CD1c-positive myeloid dendritic cell (primary cell): ENCODE measurements around the gene ZNF302.
A peak's percentile ranks its signal among the peaks of the same experiment; 100 is the strongest.

Experiments used
- DNase-seq: peaks from one replicate; pipeline ENCODE4 v3.0.0-alpha.2; 2016; ENCODE audit errors: extremely low spot score

ZNF302 gene

DNA sequence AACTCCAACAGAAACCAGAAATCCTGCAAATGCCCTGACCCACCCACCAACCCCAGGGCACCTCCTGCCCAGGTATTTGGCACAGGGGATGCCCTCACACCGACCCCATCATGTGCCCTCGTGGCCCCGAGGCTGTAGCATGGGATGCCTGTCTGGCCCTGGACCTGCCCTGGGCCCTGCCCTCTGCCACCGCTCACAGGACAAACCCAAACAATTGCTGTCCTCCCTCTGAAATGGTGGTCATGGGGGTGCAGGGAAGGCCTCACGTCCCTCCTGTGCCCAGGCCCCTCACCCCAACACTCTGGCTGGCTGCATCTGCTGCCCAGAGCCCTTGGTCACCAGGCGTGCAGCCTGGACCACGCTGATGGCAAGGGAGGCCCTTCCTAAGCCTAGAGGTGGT lies 54.5 kb downstream of the ZNF302 start:
- no peak for DNase-seq

DNA sequence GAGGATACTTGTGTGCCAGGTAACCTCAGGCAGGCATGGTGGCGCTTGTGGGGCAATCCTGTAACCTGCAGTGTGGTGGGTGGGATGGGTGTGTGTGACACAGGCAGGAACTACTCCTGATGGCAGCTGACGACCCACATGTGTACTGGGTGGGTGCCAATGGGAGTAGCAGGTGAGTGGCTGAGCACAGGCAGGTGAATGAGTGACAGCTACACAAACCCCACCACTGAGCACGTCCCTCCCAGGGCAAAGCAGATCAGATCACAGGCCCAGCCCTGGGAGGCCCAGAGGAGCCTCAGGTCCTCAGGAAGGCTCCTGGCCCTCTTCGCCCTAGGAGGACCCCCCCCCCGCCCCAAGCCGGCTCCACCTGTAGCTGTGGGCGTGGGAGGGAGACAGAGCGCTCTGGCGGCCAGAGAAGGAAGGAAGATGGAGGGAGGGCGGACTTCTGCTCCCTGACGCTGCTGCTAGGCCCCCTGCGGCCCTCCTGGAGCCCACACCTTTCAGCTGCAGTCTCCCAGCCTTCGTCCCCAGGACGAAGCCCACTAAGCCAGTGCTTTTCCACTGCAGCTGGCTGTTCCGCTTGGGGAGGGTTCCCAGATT lies 55.2 kb downstream of the ZNF302 start:
- DNase-seq = no peak

DNA sequence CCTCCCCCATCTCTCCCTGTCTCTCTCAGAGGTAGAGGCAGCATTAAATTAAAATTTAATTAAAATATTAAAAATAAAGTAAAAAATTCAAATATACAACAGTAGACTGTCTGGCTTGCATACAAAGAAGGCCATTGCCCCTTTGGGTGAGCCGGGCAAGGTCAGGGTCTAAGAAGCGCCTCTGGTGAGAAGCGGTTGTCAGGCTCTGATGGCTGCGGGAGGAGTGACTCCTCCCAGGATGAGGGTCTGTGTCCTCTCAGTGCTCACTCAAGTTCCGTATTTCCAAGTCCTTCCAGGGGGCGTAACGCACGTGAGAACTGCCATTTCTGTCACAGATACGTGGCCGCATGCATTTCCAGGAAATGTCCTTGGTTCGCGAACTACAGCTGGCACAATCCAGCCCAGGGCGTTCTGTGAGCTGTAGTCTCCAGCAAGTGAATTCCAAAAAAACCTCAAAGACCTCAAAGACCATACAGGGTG lies 55.8 kb downstream of the ZNF302 start:
- DNase-seq = peak; percentile 79

DNA sequence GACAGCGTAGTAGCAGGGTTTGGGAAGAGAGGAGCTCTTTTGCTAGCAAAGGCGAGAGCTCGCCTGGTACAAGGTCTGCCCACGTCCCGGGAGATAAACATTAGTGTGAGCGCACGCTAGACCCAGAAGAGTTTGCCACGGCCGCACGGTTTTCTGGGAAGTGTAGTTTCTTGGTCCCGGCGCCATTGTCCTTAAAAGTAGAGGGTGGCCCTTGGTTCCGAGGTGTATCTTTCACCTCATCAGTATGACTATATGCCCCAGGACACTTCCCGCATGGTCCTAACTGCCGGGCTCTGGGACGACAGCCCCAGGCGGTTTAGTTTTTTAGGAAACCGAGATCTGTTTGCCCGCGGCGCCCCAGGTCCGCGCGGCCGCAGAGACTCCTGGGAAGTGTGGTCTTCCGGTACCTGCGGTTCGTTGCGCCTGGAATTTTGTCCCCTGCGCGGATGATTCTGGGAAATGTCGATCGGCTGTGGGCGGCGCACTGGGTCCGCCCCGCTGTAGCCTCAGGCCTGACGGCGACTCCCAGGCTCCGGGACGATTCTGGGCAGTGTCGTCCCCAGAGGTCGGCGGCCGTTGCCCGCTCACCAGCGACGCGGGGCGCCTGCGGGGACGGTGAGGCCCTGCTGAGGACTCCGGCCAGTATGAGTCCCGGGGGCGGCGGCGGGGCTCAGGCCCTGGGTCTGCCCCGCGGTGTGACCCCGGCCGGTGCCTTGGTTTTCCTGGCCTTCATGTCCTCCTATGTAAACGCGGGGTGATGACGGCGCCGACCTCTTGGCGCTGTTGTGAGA lies 56.5 kb downstream of the ZNF302 start, which contains the start of gene ZNF181:
ZNF181 (plus strand) TSS at position 498 of the 791 bp plus-strand sequence. CDS start 795 bp downstream, outside the sequence.
- peak; percentile 93 for DNase-seq

DNA sequence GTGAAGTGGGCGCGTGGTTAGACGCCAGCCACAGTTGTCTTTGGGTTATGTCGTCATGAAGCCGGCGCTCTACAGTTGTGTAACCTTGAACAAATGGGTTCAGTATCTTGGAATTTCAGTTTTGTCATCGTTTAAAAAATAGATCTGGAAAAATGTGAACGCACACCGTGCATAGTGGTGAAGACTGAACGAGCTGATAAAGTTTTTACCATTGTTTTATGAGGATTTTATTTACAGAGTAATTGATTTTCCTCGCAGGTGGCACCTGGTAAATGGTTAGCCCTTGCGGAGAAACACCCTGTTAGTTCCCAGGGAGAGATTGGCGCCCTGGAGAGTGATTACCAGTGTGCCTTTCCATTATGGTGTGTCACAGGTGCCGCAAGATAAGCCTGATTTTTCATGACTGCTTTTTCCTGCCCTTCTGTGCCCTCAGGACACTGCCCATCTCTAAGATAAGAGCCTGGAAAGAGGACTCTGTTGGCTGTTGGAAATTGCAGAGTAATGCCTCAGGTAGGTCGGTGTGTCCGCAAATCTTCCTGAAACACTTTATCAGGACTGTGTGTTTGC lies 57.1 kb downstream of the ZNF302 start:
- DNase-seq = peak; percentile 84
